Mucosa of gallbladder (tissue), 1 donor: ENCODE results near the gene S100P. TPM values are rescaled to one million over a fixed set of nuclear protein-coding genes. Genes with fewer than 3 reads are reported as not detected.

ENCODE experiments used
- DNase-seq: peaks from one replicate; pipeline ENCODE4 v3.0.0-alpha.2; 2020; ENCODE audit warnings: low spot score
- total RNA-seq: library from RNA; stranded (reverse); gene quantifications from one replicate; pipeline ENCODE4 v1.2.1, GENCODE V29; 2021
- donor health status: DM: no; HTN: no; CAD: no.

The S100P gene
- total RNA-seq, 1 donor from 2014 or later = 33.4 TPM

DNA sequence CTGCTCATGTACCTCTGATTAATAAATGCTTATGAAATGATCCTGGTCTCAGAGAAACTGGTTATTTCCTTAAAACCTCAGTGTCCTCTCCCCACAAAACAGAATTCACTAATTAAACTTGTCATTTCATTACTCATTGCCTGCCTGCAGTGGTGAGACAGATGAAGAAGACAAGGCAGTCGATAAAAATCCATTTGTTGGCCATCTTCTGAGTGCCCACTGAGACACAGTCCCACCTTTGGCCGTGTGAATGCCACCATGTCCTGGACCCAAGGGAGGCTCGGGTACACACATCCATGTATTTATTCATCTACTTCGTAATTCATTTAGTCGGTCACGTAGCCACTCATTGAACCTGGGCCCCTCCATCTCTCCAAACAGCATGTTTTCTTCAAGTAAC is 3.5 kb downstream of the S100P start:
- no peak for DNase-seq

DNA sequence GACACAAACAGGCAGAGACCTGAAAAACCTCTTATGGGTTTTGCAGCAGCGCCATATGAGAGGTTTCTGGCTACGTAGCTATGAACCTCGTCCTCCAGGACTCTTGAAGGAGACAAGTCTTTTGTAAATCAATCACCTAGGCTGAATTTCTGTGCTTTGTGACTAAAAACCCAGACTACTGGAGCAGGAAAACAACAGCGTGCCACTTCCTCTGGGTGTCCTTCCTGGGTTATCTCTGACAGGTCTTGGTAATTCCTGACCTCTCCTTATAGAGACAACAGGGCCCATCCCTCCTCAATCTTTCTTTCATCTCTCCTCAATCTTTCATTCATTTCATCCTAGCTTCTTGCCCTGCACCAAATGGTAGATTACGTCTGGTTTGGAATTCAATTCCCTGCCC is 5.7 kb downstream of the S100P start:
- no peak for DNase-seq

DNA sequence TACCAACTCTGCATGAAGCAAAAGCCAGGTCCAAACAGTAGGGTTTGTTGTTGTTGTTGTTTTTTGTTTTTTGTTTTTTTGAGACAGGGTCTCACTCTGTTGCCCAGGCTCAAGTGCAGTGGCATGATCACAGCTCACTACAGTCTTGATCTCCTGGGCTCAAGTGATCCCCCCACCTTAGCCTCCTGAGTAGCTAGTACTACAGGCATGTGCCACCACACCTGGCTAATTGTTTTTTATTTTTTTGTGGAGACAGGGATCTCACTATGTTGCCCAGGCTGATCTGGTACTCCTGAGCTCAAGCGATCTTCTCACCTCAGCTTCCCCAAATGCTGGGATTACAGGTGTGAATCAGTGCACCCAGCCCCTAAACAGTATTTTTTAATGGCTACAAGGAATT is 6.2 kb downstream of the S100P start:
- DNase-seq = no peak

DNA sequence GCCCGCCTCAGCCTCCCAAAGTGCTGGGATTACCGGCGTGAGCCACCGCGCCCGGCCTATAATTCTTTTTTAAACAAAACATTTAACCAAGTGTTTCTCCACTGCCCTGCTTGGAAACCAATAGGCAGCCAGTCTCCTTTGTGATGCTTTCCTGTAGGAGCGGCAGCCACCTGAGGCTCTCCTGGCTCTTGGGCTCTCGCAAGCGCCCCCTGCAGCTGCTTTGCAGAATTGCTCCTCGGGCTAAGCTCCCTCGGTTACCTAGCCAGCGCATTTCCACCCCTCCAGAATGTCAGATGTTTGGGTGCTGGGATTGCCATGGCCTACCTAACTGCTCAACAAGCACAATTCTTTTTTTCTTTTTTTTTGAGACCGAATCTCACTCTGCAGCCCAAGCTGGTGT is 7.7 kb downstream of the S100P start:
- DNase-seq = no peak

DNA sequence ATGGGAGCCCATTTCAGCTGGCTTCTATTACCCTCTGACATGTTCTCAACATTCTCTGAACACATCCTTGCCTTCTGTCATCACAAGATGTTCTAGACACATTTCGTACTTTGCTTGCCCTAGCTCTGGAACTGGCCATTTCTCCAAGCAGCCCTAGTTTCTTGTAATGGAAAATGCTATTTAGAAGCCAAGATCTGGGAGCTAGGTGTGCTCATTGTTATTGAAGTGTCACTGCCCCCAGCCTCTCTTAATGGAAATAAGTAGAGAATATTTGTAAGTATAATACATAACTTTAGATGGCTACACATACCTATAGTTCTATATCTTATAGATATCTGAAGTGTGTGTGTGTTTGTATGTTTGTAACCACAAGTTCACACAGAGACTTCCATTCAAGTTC is 9.1 kb downstream of the S100P start:
- no peak for DNase-seq

DNA sequence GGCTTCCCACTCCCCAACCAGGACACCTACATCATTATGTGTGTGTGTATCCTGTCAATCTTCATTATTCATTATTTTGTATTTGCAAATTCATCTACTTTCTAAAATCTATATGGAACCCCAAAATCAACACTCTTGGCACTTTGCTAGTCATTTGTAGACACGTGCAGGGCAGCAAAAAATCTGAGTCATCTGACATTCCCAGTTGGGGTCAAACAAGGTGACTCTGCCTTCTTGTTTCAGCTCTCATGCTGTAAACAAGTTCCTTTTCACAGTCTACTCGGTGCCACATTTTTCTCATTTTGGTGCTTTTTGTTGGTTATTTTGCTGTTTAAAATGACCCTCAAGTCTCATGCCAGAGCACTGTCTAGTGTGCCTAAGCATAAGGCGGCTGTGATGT is 10.1 kb downstream of the S100P start:
- no peak for DNase-seq

DNA sequence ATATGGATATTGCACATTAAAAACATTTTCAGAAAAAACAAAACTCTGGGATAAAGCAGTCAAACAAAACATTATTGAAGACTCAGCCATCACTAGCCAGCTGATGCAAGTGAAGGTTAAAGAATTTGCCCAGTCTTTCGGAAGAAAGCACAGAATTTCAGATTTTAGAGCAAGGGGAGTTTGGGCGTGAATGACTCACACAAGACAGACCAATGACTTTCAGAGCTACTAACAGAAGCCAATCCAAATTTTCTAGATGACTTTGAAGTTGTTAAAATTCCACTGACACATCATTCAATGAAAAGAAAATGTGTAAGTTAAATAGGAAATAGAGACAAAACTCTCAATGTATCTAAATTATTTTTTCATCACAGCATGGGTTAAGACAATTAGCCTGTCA is 12.0 kb downstream of the S100P start:
- no peak for DNase-seq

DNA sequence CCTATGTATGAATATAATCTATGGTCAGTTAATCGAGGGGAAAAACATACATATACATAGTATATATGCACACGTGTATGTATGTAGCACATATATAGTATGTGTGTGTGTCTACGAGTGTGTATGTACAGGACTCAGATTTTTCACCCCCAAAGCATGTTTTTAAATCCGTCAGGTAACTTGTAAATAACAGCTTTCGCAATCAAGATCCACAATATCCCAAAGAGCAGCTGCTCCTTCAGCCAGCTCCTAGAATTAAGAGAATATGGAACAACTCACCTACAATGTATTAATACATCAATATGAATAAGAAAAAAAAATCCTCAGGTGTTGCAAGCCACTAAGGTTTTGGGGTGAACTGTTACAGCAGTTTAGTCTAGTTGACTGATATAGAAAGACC is 12.5 kb downstream of the S100P start:
- DNase-seq = no peak

DNA sequence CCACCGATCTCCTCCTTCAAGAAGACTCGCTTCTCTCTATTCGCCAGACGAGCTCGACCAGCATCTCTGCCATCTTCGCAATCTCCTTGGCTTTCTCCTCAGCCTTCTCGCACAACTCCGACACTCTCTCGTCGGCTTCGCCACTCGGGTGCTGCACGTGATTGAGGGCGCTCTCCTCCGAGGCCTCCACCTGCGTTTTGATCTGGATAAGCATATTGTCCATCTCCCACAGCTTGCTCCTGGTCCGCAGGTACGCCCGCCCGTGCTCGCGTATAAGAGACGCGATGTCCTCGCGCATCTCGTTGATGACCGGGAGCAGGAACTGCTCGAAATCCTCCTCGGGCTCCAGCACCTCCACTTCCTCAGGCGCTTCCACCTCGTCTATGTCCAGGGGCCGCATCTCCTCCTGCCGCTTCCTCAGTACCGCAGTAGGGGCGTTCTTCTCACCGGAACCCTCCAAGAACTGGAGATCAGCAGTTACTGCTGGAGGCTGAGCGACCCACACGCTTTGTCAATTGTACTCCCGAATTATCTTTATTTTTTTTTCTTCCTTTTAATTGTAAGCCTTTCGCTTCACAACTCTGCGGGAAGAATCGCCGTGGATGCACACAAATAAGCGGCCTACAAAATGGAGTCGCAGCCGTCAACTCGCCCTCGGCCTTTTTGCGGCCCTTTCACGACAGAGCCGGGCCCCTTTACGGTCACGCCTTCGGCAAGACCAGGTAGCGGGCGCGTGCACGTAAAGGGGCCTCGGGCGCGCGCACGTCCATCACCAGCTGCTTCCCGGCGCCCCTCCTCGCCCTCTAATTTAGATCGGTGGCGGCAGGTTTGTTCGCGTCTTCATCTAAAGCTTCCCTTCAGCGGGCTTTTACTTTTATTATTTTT is 15.8 kb downstream of the S100P start, which contains the start of gene MRFAP1L1:
MRFAP1L1 (minus strand) TSS at position 636 of the 885 bp plus-strand sequence; CDS start at position 400, 236 bp downstream.
- DNase-seq = peak; percentile 97

DNA sequence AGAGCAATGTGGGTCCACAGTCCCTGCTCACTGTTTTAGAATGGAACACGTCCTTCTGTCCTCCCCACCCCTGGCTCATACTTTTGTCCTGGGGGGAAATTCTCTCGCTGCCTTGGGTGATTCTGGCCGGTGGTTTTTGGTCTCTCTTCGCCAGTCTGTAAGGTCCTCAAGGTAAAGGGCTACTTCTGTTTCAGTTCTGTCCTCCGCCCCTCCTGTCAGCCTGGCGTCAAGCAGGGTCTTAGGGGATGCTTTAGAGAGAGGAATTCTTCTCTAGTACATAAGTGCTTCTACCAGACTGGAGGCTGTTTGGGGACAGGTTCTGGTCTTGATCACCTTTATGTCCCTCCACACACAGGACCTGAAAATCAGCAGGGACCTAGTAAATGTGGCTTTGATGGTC is 16.6 kb downstream of the S100P start:
- no peak for DNase-seq

DNA sequence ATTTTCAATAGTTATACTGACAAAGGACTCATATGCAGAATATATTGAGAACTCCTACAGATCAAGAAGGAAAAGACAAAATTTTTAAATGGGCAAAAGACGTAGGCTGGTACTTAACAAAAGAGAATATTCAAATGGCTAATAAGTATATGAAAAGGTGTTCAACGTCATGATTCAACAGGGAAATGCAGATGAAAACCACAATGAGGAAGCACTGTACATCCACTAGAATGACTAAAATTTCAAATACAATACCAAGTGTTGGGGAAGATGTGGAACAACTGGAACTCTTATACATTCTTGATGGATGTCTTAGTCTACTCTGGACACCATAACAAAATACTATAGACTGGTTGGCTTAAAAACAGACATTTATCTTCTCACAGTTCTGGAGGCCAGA is 17.3 kb downstream of the S100P start:
- DNase-seq = no peak

DNA sequence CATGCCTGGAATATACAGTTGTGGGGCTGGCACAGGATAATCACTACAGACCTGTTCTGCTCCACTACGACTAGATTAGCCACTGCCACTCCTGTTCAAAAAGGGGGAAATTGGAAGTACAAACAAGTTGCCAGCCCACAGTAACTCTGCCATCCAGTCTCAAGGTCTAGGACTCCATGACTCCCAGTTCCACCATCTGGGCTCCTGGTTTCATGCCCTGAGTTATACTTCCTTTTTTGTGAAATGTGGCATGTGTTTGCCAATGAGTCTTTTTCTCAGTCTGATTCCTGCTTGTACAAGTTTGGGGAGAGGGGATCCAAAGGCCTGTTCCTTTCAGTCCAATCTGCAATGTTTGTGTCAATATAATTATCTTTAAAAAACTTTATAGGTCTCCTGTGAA is 21.3 kb downstream of the S100P start:
- no peak for DNase-seq

DNA sequence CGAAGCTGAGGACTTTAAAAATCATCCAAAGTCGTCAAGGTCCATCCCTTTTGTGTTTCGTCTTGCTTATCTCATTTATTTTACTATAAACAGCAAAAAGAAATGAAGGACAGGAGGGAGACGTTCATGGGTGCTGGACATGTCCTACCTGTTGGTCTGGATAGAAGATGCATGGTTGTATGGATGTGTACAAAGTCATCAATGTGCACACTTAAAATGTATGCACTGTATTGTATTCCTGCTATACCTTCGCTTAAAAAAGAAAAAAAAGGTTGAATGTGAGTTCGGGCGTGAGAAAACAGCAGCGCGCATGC is 22.0 kb downstream of the S100P start:
- no peak for DNase-seq

DNA sequence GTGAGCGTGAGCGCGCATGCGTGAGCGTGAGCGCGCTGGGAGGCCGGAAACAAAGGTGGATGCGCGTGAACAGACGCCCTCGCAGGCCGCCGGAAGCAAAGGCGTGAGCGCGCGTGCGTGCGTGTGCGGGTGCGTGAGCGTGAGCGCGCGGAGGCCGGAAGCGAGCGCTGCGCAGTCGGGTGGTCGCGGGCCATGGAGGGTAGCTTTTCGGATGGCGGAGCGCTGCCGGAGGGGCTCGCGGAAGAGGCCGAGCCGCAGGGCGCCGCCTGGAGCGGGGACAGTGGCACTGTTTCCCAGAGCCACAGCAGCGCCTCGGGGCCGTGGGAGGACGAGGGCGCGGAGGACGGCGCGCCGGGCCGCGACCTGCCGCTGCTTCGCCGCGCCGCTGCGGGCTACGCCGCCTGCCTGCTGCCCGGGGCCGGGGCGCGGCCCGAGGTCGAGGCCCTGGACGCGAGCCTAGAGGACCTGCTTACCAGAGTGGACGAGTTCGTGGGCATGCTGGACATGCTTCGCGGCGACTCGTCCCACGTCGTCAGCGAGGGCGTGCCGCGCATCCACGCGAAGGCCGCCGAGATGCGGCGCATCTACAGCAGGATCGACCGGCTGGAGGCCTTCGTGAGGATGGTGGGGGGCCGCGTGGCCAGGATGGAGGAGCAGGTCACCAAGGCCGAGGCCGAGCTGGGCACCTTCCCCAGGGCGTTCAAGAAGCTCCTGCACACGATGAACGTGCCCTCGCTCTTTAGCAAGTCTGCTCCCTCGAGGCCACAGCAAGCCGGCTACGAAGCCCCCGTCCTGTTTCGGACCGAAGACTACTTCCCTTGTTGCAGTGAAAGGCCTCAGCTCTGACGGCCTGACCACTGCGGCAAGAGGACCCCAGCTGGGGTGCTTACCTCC is 22.6 kb downstream of the S100P start, which contains the start of gene BLOC1S4:
BLOC1S4 (plus strand) TSS at position 157 of the 894 bp plus-strand sequence; CDS start at position 193, 36 bp downstream.
- DNase-seq = peak; percentile 90

DNA sequence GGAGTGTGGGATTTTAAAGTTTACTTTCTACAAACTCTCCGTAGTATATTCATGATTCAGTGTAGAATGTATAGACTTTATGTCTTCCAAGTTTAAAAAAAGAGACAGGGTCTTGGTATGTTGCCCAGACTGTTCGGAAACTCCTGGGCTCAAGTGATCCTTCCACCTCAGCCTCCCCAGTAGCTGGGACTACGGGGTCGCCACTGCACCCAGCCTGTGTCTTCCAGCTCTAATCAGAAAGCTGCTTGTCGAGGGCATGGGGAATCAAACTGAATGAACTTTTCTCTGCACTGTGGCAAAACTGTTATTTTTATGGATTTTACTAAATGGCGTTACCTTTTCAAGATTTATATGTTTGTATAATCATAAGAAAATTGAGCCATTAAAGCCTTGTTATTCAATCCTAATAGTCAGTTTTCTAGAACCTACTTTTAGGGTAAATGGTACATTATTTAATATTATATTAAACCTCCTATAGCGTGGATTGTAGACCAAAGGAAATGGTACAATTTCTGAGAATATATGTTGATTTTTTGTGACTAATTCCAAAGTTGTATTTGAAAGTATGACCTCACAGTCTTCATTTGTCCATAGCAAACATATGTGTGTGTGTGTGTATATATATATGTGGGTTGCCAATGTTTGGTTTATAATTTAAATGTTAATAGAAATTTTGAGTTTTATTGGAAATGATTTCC is 23.4 kb downstream of the S100P start:
- no peak for DNase-seq

DNA sequence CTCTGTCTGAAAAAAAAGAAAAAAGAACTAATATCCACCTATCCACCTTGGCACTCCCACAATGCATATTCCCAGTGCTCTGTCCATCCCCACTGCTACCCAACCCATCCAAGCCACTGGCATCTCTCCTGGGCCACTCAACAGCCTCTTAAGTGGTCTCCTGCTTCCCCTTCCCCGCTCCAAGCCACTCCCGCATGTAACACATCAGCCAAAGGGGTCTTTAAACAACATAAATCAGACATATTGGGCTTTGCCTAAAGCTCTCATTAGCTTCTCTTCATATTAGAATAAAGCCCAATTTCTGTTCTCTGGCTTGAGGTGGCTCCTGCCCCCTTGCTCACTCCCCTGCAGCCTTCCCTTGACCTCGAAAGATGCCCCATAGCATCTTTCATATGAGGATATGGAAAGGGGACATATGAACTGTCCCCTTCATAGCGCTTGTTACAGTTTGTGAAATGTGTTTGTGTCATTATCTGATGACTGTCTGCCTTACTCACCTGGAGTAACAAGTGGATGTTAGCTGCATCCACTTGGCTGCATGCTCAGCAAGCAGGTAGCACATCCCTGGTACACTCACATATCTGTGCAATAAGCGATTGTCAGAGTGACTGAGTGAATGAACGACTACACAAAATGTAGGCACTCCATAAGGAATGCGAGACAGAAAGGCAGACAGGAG is 25.4 kb downstream of the S100P start:
- no peak for DNase-seq

DNA sequence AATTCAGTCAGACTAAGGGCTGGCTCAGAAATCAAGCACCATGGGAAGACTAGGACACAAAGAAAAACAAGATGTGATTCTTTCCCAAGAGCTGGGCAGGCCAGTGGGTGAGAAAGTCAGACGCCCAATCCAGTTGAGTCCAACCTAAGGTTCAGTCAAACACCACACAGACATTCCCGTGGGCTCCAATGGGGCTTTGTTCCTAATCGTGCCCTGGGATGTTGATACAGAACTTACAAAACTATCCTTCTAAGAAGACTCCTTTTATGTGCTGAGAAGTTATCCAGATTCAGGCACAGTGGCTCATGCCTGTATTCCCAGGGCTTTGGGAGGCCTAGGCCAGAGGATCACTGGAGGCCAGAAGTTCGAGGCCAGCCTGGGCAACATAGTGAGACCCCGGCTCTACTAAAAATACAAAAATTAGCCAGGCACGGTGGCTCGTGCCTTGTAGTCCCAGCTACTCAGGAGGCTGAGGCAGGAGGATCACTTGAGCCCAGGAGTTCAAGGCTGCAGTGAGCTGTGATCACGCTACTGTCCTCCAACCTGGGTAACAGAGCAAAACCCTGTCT is 26.0 kb downstream of the S100P start:
- DNase-seq = no peak

DNA sequence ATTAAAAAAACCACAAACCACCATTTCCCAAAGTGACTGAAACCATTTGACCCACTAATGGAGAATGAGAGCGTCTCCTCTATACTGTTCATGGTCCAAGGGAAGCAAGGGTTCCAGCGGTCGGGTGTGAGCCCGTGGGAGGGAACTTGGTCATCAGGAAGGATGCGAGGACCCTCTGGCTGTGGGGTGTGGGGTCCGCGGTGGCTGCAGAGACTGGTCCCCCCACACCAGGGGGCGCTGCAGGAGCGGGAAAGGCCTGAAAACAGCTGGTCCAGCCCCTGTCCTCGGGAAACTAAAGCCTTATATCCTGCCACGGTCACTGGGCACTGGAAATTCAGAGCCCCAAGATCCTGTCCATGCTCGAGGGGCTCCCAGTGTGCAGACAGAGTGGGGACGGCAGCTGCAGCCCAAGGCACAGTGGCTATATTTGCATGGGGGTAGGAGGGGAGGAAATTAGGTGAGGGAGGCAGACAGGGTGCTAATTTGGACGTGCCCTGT is 26.6 kb downstream of the S100P start:
- DNase-seq = peak; percentile 77

DNA sequence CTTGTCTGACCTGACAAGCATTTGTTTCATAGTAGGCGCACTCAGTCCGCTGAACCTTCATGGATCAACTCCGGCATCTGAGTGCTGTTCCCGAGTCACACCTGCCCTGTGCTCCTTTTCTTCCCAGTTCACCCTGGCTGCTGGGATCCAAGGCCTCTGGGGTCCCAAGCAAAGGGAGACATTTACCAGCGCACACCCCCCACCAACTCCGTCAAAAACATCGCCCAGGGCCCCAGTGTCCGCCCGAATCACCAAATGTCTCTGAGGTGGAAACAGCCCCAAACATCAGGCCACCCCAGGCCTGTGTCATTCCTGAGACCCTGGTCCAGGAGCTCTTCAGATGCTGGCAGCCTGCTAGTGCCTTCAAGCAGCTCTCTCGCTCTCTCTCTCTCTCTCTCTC is 27.4 kb downstream of the S100P start:
- DNase-seq = no peak

DNA sequence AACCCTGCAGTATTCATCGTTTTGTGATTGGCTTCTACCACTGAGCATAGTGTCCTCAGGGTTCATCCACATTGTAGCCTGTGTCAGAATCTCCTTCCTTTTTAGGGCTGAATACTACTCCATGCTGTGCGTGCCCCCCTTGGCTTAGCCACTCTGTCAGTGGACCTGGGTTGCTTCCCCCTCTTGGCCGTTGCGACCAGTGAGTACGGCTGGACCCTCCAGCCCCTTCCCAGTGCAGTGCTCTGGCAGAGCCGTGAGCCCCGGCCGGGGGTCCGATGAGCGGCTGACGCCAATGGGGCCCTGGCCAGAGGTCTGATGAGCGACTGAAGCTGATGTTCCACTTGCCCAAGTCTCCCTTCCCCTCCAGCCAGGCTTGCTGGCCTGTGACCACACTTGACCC is 29.2 kb downstream of the S100P start:
- no peak for DNase-seq

DNA sequence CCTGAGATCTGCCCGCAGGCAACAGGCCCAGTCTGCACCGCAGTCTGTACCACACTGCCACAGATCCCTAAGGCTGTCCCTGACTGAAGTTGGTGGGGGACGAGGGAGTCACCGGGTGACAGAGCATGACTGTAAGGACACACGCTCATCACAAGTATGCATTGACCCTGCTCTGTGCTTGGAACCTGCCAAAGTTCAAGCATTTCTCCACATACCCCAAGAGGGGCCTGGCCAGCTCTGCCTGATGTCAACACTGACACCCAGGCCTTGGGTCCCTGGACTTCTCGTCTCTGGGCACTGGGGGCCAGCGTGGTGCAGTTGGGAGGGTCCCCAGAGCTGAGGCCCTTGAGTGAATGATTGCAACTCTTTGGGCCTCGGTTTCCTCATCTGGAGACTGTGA is 30.2 kb downstream of the S100P start:
- DNase-seq = no peak
